Endothelial cell of umbilical vein (primary cell): ENCODE measurements around the gene PPARD. TPM values are rescaled to one million over a fixed set of nuclear protein-coding genes. Genes with fewer than 3 reads are reported as not detected.

ENCODE experiments used
- BruUV-seq: library from RNA; stranded (reverse); fragments of 400-500 nt; replicated peaks from 2 replicates; lab custom pipeline; 2021; lab: Mats Ljungman, UMichigan
- CTCF ChIA-PET: fragments of 300-600, 350-600 bp; sonication (Branson Sonifier 250); formaldehyde crosslinking; loops from one replicate; lab custom pipeline; 2021; ENCODE audit warnings: antibody characterized with exemption, inconsistent platforms; lab: Charles Lee
- POLR2A ChIA-PET: fragments of 300-600, 350-600 bp; sonication (Branson Sonifier 250); formaldehyde crosslinking; loops from one replicate; lab custom pipeline; 2021; ENCODE audit warnings: antibody characterized with exemption, inconsistent platforms; lab: Charles Lee
- DNase-seq: peaks from one replicate; pipeline ENCODE4 v3.0.0-alpha.2; 2011; ENCODE audit warnings: low read depth, low spot score
- FAIRE-seq: peaks from 2 replicates; lab custom pipeline; 2011; peaks lifted over from hg19 to GRCh38; lab: Jason Lieb, UNC
- H2AFZ ChIP-seq: 2 replicates; pipeline ENCODE4 v1.6.0; 2012; ENCODE audit warnings: low read depth, low read length, control low read depth, inconsistent platforms
- H3K27ac ChIP-seq: 2 replicates; pipeline ENCODE4 v1.5.1; 2011; ENCODE audit warnings: low read depth, mild to moderate bottlenecking, control low read depth, low read length, moderate library complexity; ENCODE audit not compliant: insufficient read depth
- H3K27me3 ChIP-seq, 2 experiments: 2 replicates each; pipeline versions ENCODE4 v1.6.0 to v1.6.1; 2011; ENCODE audit warnings: low read length in 2 of 2, mixed read lengths in 1 of 2; ENCODE audit not compliant: control insufficient read depth in 2 of 2, insufficient read depth in 2 of 2
- H3K36me3 ChIP-seq, 2 experiments: 2 replicates in 1 of 2; 3 replicates in 1 of 2; pipeline ENCODE4 v1.5.1; 2011; ENCODE audit warnings: low read length in 2 of 2, mild to moderate bottlenecking in 1 of 2, moderate library complexity in 1 of 2; ENCODE audit not compliant: control insufficient read depth in 2 of 2, insufficient read depth in 2 of 2; ENCODE audit errors: extremely low read depth in 1 of 2
- H3K4me1 ChIP-seq: 3 replicates; pipeline ENCODE4 v1.5.1; 2011; ENCODE audit warnings: mild to moderate bottlenecking, low read length; ENCODE audit not compliant: control insufficient read depth, insufficient read depth; ENCODE audit errors: extremely low read depth
- H3K4me2 ChIP-seq: 2 replicates; pipeline ENCODE4 v1.6.1; 2011; ENCODE audit warnings: low read length, control low read depth, mixed read lengths; ENCODE audit not compliant: insufficient read depth
- H3K4me3 ChIP-seq, 3 experiments: fragments of 200-600 bp in 1 of 3; sonication (generic), shearing (Covaris generic) in 1 of 3; replicated peaks in 1 of 3; 2 replicates each; pipeline ENCODE4 v1.5.1; 2011 to 2016; ENCODE audit warnings: control low read depth in 3 of 3, low read length in 3 of 3, mild to moderate bottlenecking in 2 of 3, inconsistent platforms in 1 of 3, low read depth in 1 of 3, moderate library complexity in 1 of 3; ENCODE audit not compliant: insufficient read depth in 1 of 3
- H3K79me2 ChIP-seq: 2 replicates; pipeline ENCODE4 v1.6.0; 2012; ENCODE audit warnings: low read length, inconsistent platforms; ENCODE audit not compliant: control insufficient read depth, insufficient read depth
- H3K9ac ChIP-seq: replicated peaks from 2 replicates; pipeline ENCODE3; 2011; ENCODE audit warnings: low read length, control low read depth; ENCODE audit not compliant: insufficient read depth; ENCODE audit errors: extremely low read depth
- H3K9me1 ChIP-seq: replicated peaks from 3 replicates; pipeline ENCODE4 v1.6.0; 2011; ENCODE audit warnings: mild to moderate bottlenecking, low read length; ENCODE audit not compliant: control insufficient read depth, insufficient read depth; ENCODE audit errors: extremely low read depth
- H3K9me3 ChIP-seq: replicated peaks from 2 replicates; pipeline ENCODE4 v1.5.1; 2012; ENCODE audit warnings: low read length, inconsistent platforms; ENCODE audit not compliant: control insufficient read depth, insufficient read depth
- H4K20me1 ChIP-seq: replicated peaks from 2 replicates; pipeline ENCODE3; 2011; ENCODE audit warnings: mild to moderate bottlenecking, low read length; ENCODE audit not compliant: control insufficient read depth, insufficient read depth; ENCODE audit errors: extremely low read depth
- CTCF ChIP-seq, 2 donors: IDR thresholded peaks; 1 replicate in 1 of 2; 2 replicates in 1 of 2; pipeline ENCODE4 v1.5.1; 2011; ENCODE audit warnings: low read length in 2 of 2, mild to moderate bottlenecking in 2 of 2, moderate library complexity in 2 of 2, control low read depth in 1 of 2, inconsistent platforms in 1 of 2, low read depth in 1 of 2; ENCODE audit not compliant: insufficient read depth in 1 of 2; ENCODE audit errors: extremely low read depth in 1 of 2
- EZH2 ChIP-seq: IDR thresholded peaks from 2 replicates; pipeline ENCODE4 v1.6.1; 2012; ENCODE audit warnings: borderline replicate concordance, low read depth, mild to moderate bottlenecking, moderate library complexity, low read length, inconsistent platforms; ENCODE audit not compliant: severe bottlenecking
- FOS ChIP-seq: IDR thresholded peaks from 2 replicates; pipeline ENCODE4 v1.6.1; 2011; ENCODE audit warnings: mild to moderate bottlenecking, low read length, moderate library complexity, borderline replicate concordance; ENCODE audit not compliant: insufficient read depth
- MAX ChIP-seq: IDR thresholded peaks from 2 replicates; pipeline ENCODE4 v1.6.1; 2011; ENCODE audit not compliant: insufficient read depth, insufficient read length
- MYC ChIP-seq: IDR thresholded peaks from one replicate; pipeline ENCODE4 v1.6.1; 2011; ENCODE audit warnings: mild to moderate bottlenecking, low read depth, low read length
- POLR2A ChIP-seq: IDR thresholded peaks from 2 replicates; pipeline ENCODE4 v1.6.1; 2012; ENCODE audit warnings: low read depth, mild to moderate bottlenecking, control low read depth, low read length
- POLR2AphosphoS5 ChIP-seq: IDR thresholded peaks from 2 replicates; pipeline ENCODE4 v1.6.1; 2012; ENCODE audit warnings: low read depth, mild to moderate bottlenecking, control low read depth, low read length, moderate library complexity; ENCODE audit not compliant: insufficient read depth
- dilution Hi-C: fragments of 300-500 bp; cut with MboI; formaldehyde crosslinking; loops from one replicate; pipeline ENCODE4 v1.15.0; 2019; ENCODE audit warnings: low sequenced_read_pairs; ENCODE audit not compliant: extremely low pct_ligation_motif_present
- intact Hi-C: fragments of 100-400 bp; cut with micrococcal nuclease; formaldehyde crosslinking; loops from one replicate; pipeline ENCODE4 v1.10.0; 2022
- polyA plus RNA-seq, 4 experiments: library from polyadenylated mRNA; depleted of rRNA in 3 of 4; stranded (reverse) in 3 of 4; unstranded in 1 of 4; fragments of >200 nt; gene quantifications; 2 replicates each; pipeline versions ENCODE4 v1.2.1 to v1.2.3, GENCODE V29; 2011 to 2012; ENCODE audit warnings: missing spikeins in 1 of 4
- total RNA-seq: library from RNA; stranded (reverse); gene quantifications from 2 replicates; pipeline ENCODE4 v1.2.3, GENCODE V29; 2021

The PPARD gene
- total and polyA plus RNA-seq, 2 donors (not counting 3 experiments of a cell fraction or from before 2014, with no cell fraction given), result 23.4 to 29.2 TPM

- Histone ChIP-seq H3K27ac (no peak overlapping the region), H3K36me3 (no peaks in the 10 kb centered on the region), H3K4me1 (peaks cover 17% of the 10 kb centered on the region), H2AFZ (no peak overlapping the region), H3K9ac (no peak overlapping the region), H3K9me3 (no peaks in the 10 kb centered on the region), H3K79me2 (peaks cover 2% of the 10 kb centered on the region), H4K20me1 (no peaks in the 10 kb centered on the region), H3K27me3 (no peaks in the 10 kb centered on the region), H3K4me2 (no peak overlapping the region), H3K9me1 (no peaks in the 10 kb centered on the region), H3K4me3 (no peak overlapping the region)
- ChIA-PET POLR2A (no interaction called here), CTCF (interaction anchor here (1.7 kb wide), 1 partner anchor 62 kb away, joined by 7 read pairs; no protein-coding TSS in a partner anchor)
- BruUV-seq, result no TSS peak
- FAIRE-seq (no peak), DNase-seq (no peak)
- TF ChIP-seq MYC (no peak), MAX (no peak), POLR2A (no peak), CTCF (IDR thresholded peaks at IDR 0.05; ENCODE audit: extremely low read depth in 1 of 2, insufficient read depth in 1 of 2, low read depth in 1 of 2, low read length in 2 of 2) (no peak), EZH2 (no peak), POLR2AphosphoS5 (no peak), FOS (no peak)
- dilution Hi-C loops, result no loop called here
- intact Hi-C loops, result no loop called here
Measured at GRCh38 chr6:35386989-35387388, 44.6 kb downstream of the PPARD start.
